MM.1S (cell line): Measurements from ENCODE around the gene NCKAP5.

Experiments
- EZH2 ChIP-seq: fragments of 300-600 bp; sonication (generic); optimal IDR thresholded peaks from 2 replicates; pipeline ENCODE3; 2017; ENCODE audit warnings: low read depth, mild to moderate bottlenecking, antibody characterized with exemption, low read length, mixed read lengths
- EZH2phosphoT487 ChIP-seq: fragments of 300-600 bp; sonication (generic); IDR thresholded peaks from 2 replicates; pipeline ENCODE4 v1.6.1; 2018; ENCODE audit warnings: antibody characterized with exemption, low read length
- TF ChIP-seq, protein P1 (sequence below): fragments of 300-600 bp; sonication (generic); IDR thresholded peaks from 2 replicates; pipeline ENCODE4 v1.5.1; 2016; ENCODE audit warnings: antibody characterized with exemption, low read length, mixed read lengths

DNA sequence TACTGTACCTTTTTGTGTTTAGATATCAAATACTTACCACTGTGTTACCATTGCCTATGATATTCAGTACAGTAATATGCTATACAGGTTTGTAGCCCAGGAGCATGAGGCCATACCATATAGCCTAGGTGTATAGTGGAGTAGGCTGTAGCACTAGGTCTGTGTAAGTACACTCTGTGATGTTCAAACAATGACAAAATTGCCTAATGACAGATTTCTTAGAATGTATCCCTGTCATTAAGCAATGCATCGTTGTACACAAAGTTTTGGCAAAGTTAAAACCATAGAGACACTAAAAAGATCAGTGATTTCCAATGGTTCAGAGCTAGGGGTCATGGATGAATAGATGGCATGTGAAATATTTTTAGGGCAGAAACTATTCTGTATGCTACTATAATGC, 415.5 kb downstream of the NCKAP5 start:
- TF ChIP-seq, protein P1, sequence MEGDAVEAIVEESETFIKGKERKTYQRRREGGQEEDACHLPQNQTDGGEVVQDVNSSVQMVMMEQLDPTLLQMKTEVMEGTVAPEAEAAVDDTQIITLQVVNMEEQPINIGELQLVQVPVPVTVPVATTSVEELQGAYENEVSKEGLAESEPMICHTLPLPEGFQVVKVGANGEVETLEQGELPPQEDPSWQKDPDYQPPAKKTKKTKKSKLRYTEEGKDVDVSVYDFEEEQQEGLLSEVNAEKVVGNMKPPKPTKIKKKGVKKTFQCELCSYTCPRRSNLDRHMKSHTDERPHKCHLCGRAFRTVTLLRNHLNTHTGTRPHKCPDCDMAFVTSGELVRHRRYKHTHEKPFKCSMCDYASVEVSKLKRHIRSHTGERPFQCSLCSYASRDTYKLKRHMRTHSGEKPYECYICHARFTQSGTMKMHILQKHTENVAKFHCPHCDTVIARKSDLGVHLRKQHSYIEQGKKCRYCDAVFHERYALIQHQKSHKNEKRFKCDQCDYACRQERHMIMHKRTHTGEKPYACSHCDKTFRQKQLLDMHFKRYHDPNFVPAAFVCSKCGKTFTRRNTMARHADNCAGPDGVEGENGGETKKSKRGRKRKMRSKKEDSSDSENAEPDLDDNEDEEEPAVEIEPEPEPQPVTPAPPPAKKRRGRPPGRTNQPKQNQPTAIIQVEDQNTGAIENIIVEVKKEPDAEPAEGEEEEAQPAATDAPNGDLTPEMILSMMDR, result no peak
- TF ChIP-seq EZH2, result no peak
- TF ChIP-seq EZH2phosphoT487, result no peak
